NCI-H345 treated with DMSO at 0.1 percent for 48 hours (cell line): ENCODE results near the gene FOCAD.
"Not testable (repeated sequence)": the region's sequence is repeated elsewhere in the genome, so short reads cannot be mapped to it uniquely, and the experiment has no call there.

Source experiments
- DNase-seq: peaks from one replicate; lab custom pipeline; 2025; ENCODE audit not compliant: unreplicated experiment; lab: John Stamatoyannopoulos, UW

FOCAD gene

GRCh38 chr9:20671635-20672034 is 12.4 kb upstream of the FOCAD start:
- DNase-seq = no peak

- DNase-seq = not testable (repeated sequence)
Measured at GRCh38 chr9:20673537-20673936, 10.5 kb upstream of the FOCAD start.

- DNase-seq = no peak
Measured at GRCh38 chr9:20681467-20681866, 2.6 kb upstream of the FOCAD start.

- DNase-seq = peak; percentile 62
Measured at GRCh38 chr9:20683351-20684034, 566 bp upstream of the FOCAD start.

GRCh38 chr9:20684875-20685696 is 1.0 kb downstream of the FOCAD start:
- no peak for DNase-seq

- no peak for DNase-seq
Measured at GRCh38 chr9:20685769-20686168, 1.7 kb downstream of the FOCAD start.

- DNase-seq = no peak
Measured at GRCh38 chr9:20689833-20690232, 5.8 kb downstream of the FOCAD start.

- no peak for DNase-seq
Measured at GRCh38 chr9:20692554-20692953, 8.5 kb downstream of the FOCAD start.

GRCh38 chr9:20693068-20693467 is 9.0 kb downstream of the FOCAD start:
- no peak for DNase-seq

GRCh38 chr9:20694248-20694647 is 10.2 kb downstream of the FOCAD start:
- no peak for DNase-seq

- DNase-seq = no peak
Measured at GRCh38 chr9:20697021-20697719, 13.1 kb downstream of the FOCAD start.

GRCh38 chr9:20698782-20699181 is 14.7 kb downstream of the FOCAD start:
- no peak for DNase-seq

GRCh38 chr9:20701060-20701459 is 17.0 kb downstream of the FOCAD start:
- DNase-seq = no peak

GRCh38 chr9:20702570-20702969 is 18.5 kb downstream of the FOCAD start:
- DNase-seq = no peak

- no peak for DNase-seq
Measured at GRCh38 chr9:20703146-20703545, 19.1 kb downstream of the FOCAD start.

- no peak for DNase-seq
Measured at GRCh38 chr9:20707708-20708107, 23.6 kb downstream of the FOCAD start.

- no peak for DNase-seq
Measured at GRCh38 chr9:20713172-20713571, 29.1 kb downstream of the FOCAD start.

GRCh38 chr9:20714442-20715415 is 30.7 kb downstream of the FOCAD start:
- DNase-seq = no peak

GRCh38 chr9:20722221-20722620 is 38.2 kb downstream of the FOCAD start:
- DNase-seq = no peak

- DNase-seq = no peak
Measured at GRCh38 chr9:20725675-20726074, 41.6 kb downstream of the FOCAD start.

- DNase-seq = no peak
Measured at GRCh38 chr9:20726144-20726543, 42.1 kb downstream of the FOCAD start.
